ENCODE data around the gene ING3. TPM values are rescaled to one million over a fixed set of nuclear protein-coding genes. Genes with fewer than 3 reads are reported as not detected.

ING3 gene
- total and polyA plus RNA-seq, 2 of the 8 experiments (the other 6 are each of a cell fraction or from before 2014, with no cell fraction given), result 6.0 to 17.7 TPM

DNA sequence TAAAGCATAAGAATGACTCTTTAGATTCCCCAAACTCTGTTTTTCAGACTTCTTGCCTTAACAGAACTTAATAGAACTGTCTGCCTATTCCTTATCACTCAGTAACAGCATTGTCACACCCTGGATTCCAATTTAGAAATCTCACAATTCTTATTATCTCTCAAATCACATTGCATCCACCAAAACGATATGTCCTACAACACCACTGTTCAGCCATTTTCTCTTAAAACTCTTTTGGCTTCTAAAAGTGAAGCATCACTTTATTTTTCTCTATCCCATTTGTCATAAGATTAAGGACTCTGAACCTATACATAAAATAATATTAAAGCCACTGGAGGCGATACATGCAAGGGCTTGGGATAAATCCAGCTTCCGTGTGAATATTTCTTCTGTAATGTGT, 36.7 kb downstream of the ING3 start (continued):
- no peak for TF ChIP-seq TAF7 (optimal IDR thresholded peaks at IDR 0.05; ENCODE audit: borderline replicate concordance, low read depth, low read length)
- TF ChIP-seq, protein P1, sequence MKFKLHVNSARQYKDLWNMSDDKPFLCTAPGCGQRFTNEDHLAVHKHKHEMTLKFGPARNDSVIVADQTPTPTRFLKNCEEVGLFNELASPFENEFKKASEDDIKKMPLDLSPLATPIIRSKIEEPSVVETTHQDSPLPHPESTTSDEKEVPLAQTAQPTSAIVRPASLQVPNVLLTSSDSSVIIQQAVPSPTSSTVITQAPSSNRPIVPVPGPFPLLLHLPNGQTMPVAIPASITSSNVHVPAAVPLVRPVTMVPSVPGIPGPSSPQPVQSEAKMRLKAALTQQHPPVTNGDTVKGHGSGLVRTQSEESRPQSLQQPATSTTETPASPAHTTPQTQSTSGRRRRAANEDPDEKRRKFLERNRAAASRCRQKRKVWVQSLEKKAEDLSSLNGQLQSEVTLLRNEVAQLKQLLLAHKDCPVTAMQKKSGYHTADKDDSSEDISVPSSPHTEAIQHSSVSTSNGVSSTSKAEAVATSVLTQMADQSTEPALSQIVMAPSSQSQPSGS (IDR thresholded peaks at IDR 0.05; ENCODE audit: low read length), result no peak
- TF ChIP-seq, protein P2, sequence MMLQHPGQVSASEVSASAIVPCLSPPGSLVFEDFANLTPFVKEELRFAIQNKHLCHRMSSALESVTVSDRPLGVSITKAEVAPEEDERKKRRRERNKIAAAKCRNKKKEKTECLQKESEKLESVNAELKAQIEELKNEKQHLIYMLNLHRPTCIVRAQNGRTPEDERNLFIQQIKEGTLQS (IDR thresholded peaks at IDR 0.05; ENCODE audit: insufficient read depth, low read depth, low read length), result no peak
- TF ChIP-seq RAD21 (IDR thresholded peaks at IDR 0.05 in 1 of 2, conservative IDR thresholded peaks at IDR 0.05 in 1 of 2; ENCODE audit: low read depth in 2 of 2, low read length in 2 of 2), result no peak
